Measurements from ENCODE around the gene ANO8. TPM values are rescaled to one million over a fixed set of nuclear protein-coding genes. Genes with fewer than 3 reads are reported as not detected.
A peak's percentile ranks its signal among the peaks of the same experiment; 100 is the strongest.

ANO8 gene
- total and polyA plus RNA-seq, 2 of the 13 experiments (the other 11 are each of a cell fraction or from before 2014, with no cell fraction given) = 1.8 to 3.5 TPM

GRCh38 chr19:17329366-17330261, 5.0 kb downstream of the ANO8 start:
- POLR2A ChIA-PET = no interaction called here
- H3K4me1 ChIP-seq (ENCODE audit: insufficient read depth, low read length) = peaks cover 26% of the 10 kb centered on the region
- FAIRE-seq (no peak), ATAC-seq (no peak), DNase-seq (ENCODE audit: low spot score) (no peak)
- H3K4me3 ChIP-seq (replicated peaks in 1 of 3; ENCODE audit: insufficient read depth in 1 of 3, low read depth in 2 of 3, low read length in 3 of 3) = no peak overlapping the region
- H4K20me1 ChIP-seq (ENCODE audit: insufficient read depth, low read length) = no peaks in the 10 kb centered on the region
- no peak overlapping the region for H3K9ac ChIP-seq (ENCODE audit: insufficient read depth, low read depth, low read length)
- H3K9me3 ChIP-seq (ENCODE audit: low read length) = no peaks in the 10 kb centered on the region
- H2AFZ ChIP-seq (ENCODE audit: low read length) = no peak overlapping the region
- in situ Hi-C loops (cut with HindIII; ENCODE audit: extremely low pct_ligation_motif_present, low pct_unique_long_range_greater_than_20kb) = no loop called here
- H3K36me3 ChIP-seq (replicated peaks in 1 of 2; ENCODE audit: control insufficient read depth in 1 of 2, insufficient read depth in 2 of 2, low read length in 2 of 2) = no peaks in the 10 kb centered on the region
- CTCF ChIA-PET (ENCODE audit: low intra/inter-chr PET ratio, low total read pairs) = no interaction called here
- WGBS (ENCODE audit: low lambda C conversion rate) = 96% methylated on average over 40 of the region's 51 CpGs
- intact Hi-C loops (cut with micrococcal nuclease; ENCODE audit: unreplicated experiment) = no loop called here
- H3K79me2 ChIP-seq (ENCODE audit: insufficient read depth, low read length) = no peaks in the 10 kb centered on the region
- TF ChIP-seq ZBTB33 (CRISPR knock-in tag; IDR thresholded peaks at IDR 0.05) (peak; percentile 61; the same call in 1 of the 2 replicates), ZNF280D (CRISPR knock-in tag; IDR thresholded peaks at IDR 0.05) (no peak)
- H3K27ac ChIP-seq (ENCODE audit: extremely low read length, insufficient read depth, low read length) = no peak overlapping the region
- H3K4me2 ChIP-seq (ENCODE audit: low read depth, low read length) = no peak overlapping the region
- BruUV-seq (replicated peaks) = no TSS peak
- no peaks in the 10 kb centered on the region for H3K27me3 ChIP-seq (ENCODE audit: control insufficient read depth in 1 of 2, insufficient read depth in 2 of 2, low read length in 2 of 2)
